COLO829 (cell line): ENCODE data around the gene CORO2A.
"Not testable (repeated sequence)": the region's sequence is repeated elsewhere in the genome, so short reads cannot be mapped to it uniquely, and the experiment has no call there.

Source experiments
- DNase-seq: peaks from one replicate; pipeline ENCODE4 v3.0.0; 2012; ENCODE audit warnings: low spot score

The CORO2A gene

DNA sequence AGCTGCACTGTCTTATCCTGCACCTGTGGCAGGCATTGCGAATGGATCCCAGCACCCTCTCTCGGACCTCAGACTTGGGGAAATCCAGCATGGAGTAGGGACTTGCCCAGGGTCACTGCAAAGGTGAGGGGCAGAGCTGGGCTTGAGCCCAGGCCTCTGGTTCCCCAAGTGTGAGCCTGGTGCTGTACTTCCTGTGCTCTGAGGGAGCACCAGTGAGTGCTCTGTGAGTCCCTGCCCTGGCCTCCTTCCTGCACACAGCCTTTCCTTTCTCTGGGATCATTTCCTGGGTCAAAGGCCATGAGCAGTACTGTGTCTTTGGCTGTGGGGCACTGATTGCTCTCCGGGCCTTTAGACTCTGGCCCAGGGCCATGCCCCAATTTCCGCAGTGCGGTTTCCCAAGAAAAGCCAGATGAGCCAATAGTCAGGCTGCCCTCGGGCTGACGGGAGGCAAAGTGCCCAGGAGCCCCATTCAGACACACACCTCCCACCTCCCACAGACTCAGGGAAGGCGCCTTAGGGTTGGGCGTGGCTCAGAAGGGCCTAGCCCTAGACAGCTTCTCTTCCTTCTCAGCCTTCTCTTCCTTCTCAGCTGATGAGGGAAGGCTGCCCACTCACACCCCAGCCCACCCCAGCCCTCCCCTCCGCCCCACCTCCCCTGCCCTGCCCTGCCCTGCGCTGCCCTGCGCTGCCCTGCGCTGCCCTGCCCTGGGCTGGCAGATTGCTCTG, 50.1 kb downstream of the CORO2A start:
- DNase-seq = no peak

DNA sequence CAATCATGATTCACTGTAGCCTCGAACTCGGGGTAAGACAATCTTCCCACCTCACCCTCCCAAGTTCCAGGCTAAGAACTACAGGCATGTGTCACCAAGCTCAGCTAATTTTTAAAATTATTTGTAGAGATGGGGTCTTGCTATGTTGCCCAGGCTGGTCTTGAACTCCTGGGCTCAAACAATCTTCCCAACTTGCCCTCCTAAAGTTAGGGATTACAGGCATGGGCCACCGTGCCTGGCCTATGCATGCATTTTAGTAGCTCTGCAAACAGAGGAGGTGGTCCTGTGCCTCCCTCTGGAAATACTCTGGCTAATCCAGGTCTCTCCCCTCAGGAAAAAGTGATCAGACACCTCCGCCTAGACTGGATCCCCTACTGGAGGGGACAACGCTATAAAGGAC, 51.9 kb downstream of the CORO2A start:
- no peak for DNase-seq

DNA sequence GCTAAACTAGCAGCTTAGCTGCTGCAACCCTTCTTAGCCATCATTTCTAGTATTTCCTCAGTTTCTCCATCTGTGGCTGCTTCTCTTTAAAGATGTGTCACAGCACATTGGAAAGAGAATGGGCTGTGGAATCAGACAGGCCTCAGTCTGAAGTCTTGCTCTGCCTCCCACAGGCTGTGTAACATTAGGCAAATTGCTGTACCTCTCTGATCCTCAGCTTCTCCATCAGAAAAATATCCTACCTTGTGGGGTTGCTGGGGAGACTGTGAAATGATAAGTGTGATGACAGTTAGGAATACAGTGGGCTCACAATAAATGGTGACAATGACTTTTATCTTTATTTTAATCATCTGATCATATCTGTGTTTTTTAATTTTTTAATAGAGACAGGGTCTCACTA, 55.9 kb downstream of the CORO2A start:
- DNase-seq = no peak

DNA sequence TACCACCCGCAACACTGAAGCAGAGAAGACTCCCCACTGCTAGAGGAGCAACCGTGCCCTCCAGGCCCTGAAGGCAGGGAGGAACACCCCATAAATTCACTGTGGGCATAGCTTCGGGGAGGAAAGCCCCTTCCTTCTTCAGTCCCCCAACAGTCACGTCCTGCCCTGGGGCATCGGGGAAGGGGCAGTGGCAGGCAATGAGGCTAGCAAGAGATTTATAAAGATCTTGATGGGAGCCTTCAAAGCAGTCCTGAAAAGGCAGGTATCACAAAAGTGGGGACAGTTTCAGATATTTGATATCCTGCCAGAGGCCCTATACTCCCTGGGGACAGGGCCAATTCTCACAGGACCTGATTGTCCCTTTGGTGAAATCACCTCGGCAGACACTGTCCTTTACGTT, 56.5 kb downstream of the CORO2A start:
- DNase-seq = no peak

DNA sequence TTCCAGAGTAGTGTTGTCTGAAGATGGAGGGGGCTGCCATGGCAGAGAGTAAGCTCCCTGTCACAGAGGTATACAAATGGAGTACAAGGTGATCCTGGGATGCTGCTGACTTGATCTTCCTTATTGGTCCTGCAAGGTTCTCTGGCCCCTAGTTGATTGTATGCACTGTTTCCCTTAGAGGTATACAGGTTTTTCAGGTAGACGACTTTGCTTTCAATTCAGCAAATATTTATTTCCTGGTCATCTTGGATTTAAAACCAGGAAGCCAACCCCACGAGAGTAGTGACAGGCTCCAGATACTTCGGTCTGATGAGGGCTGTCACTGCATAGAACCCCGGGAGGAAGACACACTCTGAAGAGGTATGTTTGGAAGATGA, 56.9 kb downstream of the CORO2A start:
- no peak for DNase-seq

DNA sequence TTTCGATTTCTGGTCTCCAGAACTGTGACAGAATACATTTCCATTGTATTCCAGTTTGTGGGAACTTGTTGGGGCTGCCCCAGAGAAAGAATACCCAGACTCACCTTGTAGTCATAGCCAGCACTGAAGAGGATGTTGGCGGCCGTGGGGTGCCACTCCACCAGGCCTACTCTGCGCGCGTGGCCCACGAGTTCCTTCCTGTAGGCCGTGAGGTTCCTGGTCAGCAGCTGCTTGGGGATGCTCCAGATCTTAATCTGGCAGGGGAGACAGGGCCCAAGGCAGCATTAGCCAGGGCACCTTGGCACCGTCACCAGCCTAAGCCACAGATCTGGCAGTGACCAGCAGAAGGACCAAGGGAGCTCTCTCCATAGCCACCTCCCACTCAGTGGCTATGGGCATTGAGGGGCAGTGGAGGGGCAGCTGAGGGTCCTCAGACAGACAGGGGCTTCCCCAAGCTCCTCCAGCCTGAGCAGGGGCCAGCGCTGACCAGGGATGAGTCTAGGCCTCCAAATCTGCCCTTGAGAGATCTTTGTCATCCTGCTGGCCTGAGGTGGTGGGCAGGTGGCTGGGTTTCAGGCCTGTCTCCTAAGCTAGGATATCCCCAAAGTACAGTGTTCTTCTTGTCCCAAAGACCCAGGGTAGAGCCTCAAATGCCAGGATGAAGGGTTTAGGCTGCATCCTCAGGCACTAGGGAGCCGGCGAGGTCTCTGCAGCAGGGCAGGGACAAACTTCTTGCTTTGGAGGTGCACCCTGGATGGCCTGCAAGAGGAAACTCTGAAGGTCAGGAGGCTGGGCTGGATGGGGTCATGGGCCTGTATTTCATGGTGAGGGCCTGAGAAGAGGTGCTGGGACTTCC, 57.5 kb downstream of the CORO2A start:
- no peak for DNase-seq

DNA sequence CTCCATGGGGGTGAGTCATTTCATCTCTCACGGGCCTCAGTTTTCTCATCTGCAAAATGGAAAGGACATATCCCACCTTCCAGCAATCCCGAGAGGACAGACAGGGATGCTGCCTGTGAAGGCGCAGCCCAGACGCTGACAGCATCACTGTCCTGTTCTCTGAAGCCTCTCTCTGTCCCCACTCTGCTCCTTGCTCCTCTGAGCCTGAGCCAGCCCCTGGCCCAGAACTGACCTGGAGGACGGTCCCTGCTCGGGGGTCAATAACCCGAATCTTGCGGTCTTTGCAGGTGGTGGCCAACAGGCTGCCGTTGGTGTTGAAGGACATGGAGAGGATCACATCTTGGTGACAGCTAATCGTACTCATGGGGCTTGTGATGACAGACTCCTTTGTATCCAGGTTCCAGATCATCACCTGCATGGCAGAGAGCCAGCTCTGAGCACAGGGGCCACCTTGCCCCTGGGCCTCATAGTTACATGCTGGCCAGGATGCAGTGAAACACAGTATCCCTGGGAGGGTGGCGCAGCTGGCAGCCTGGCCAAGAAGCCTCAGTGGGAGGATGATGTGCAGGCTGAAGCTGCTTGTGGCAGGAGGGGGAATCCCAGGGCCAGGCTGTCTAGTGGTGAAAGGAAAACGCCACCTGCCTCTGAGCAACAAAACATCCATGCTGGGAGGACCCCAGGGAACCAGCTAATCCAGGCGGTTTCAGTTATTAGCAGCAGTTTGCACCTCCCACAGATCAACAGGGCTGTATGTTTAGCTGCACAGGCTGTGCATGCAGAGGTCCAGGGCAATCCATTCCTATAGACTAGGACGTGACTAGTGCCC, 59.4 kb downstream of the CORO2A start:
- no peak for DNase-seq

DNA sequence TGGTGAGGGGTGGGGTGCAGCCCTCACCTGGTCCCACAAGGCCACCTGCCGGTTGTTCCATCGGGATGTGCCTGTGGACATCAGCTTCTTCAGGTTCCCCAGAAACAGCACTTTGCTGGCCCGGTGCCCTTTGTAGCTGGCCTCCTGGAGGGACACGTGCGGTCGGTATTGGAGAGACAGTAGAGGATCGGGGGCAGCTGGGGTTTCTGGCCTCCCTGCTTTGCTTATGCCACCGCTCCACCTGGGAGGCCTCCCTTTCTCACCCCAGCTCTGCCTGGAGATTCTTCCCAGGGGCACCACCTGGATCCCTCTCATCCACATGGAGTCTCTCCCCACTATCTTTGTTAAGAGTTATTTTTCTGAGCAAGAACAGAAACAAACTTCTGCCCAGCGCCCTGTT, 60.3 kb downstream of the CORO2A start:
- DNase-seq = no peak

DNA sequence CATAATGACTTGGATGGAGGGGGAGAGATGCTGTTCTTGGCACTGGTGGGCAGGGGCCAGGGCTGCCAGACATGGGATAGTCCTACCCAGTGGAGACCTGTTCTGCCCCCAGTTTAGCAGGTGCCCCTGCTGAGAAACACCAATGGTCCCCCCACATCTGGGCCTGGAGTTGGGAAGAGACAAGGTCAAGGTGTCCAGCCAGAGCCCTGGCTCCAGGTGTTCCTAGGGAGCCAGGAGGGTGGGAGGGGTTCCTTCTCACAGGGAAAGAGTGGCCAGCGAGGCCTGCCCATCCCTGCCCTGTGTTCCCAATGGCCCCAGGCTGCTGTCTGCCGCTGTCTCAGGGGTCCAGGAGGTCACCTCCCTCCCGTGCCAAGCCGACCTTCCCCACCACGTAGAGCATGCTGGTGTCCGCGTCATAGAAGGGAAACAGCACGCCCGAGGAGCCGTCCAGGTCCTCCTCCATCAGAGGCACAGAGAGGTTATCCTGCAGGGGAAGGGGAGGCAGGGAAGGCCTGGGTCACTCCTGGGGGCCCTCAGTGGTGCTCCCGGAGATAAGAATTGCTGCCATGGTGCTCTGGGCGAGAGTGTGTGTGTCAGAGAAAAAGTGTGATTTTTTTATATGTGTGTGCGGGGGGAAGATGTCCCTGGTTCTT, 61.7 kb downstream of the CORO2A start:
- DNase-seq = no peak

DNA sequence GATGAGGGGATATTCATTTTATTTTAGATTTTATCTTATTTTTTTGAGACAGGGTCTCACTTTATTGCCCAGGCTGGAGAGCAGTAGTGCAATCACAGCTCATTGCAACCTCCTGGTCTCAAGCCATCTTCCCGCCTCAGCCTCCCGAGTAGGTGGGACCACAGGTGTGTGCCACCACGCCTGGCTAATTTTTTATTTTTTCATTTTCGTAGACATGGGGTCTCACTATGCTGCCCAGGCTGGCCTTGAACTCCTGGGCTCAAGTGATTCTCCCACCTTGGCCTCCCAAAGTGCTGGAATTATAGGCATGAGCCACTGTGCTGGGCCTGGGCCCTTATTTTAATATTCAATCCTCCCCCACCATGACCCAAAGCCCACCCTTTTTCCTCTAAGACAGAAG, 62.4 kb downstream of the CORO2A start:
- DNase-seq = not testable (repeated sequence)

DNA sequence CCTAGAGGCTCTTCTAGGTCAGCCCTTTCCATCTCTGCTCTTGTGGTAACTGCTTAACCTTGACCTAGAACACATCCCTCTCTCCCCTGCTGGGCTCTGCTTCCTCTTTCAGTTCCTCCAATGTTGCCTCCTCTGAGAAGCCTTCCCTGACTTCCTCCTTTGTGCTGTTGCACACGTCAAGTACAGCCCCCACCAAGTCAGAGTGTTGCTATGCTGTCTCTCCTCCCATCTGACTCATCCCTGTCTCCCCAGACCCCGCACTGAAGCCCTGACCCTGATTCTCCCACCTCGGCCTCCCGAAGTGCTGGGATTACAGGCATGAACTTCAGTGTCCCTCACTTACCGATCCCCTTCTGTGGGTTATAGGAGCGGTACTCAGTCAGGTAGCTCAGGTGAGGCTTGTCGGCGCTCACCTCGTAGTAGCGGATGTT, 63.0 kb downstream of the CORO2A start:
- DNase-seq = no peak

DNA sequence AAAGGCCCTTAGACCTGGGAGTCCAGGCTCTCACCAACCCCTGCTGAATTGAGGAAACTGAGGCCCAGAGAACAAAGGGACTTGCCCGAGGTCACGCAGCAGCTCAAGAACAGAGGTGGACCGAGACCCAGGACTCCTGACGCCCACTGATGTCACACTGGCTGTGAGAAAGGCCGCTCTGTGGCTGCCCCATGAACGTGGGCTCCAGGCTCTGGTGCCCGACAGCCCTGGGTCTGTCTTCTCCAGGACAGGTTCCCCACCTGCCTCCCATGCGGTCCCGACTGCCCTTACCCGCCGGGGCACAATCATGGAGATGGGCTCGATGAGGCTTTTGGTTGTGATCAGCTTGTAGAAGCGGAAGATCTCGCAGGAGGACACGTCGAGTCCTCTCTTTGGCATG, 64.1 kb downstream of the CORO2A start:
- DNase-seq = no peak

DNA sequence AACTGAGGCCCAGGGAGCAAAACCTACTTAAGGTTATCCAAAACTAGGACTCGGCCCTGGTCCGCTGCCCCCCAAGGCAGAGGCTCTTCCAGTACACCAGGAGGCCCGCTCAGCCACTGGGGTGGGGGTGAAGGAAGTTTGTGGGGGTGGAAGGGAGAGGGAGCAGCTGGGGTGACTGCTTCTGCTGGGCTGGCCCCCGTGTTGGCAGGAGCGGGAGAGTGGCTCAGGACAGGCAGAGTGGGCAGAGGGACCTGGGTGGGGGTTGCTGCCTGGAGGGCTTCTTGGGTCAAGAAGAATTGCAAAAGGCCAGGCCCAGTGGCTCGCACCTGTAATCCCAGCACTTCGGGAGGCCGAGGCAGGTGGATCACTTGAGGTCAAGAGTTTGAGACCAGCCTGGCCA, 65.2 kb downstream of the CORO2A start:
- DNase-seq = no peak

DNA sequence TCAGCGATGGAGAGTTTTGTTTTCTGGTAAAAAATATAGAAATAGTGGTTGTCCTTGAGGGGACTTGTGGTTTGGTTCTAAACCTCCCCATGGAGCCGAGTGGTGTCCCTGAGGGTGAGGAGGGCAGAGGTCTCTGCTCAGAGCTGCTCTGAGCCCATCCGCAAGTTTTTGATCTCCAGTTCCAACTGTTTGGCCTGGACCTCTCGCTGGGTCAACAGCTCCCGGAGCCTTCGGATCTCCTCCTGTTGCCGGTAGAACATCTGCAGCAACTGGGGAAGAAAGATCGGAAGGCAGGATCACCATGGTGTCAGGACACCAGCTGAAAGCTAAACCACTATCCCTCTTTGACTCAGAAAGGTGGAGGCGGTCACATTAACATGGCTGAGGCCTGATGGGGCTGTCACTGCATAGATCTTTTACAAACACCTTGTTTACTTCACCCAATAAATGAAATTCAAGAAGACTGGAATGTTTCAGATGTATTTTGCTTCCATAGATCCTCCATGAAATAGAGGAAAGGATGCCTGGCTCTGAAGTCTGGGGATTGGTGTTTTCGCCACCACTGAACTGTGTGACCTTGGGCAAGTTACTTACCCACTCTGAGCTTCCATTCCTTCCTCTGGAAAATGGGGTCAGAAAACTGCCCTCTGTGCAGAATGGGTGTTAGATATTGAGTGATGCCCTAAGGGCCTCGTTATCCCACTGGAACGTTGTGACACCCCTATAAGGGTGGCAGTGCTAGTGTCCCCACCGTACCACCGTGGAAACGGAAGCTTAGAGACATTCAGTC, 67.6 kb downstream of the CORO2A start:
- DNase-seq = no peak

DNA sequence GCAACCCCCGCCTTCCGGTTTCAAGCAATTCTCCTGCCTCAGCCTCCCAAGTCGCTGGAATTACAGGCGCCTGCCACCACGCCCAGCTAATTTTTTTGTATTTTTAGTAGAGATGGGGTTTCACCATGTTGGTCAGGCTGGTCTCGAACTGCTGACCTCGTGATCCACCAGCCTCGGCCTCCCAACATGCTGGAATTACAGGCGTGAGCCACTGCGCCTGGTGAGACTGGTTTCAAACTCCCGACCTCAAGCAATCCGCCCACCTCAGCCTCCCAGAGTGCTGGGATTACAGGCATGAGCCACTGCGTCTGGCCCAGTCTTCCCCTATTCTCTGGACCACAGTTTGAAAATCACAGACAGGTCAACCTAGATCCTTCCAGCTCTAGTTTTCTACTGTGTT, 68.3 kb downstream of the CORO2A start:
- DNase-seq = not testable (repeated sequence)

DNA sequence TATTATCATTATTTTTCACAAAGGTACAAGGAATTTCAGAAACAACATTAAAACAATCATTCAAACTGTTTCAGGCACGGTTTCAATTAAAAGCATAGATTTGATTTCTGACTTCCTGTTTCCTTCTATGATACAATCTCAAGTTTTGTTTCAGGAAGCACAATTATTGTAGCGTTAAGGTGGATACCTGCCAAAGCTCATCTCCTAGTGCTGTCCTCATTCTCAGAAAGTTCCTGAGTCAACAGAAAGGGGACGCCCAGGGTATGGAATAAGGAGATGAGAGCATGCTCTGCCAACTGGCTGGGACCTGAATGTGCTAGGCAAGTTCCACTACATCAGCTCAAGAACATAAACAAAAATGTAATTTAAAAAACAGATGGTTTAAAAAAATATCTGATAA, 71.4 kb downstream of the CORO2A start:
- DNase-seq = no peak

DNA sequence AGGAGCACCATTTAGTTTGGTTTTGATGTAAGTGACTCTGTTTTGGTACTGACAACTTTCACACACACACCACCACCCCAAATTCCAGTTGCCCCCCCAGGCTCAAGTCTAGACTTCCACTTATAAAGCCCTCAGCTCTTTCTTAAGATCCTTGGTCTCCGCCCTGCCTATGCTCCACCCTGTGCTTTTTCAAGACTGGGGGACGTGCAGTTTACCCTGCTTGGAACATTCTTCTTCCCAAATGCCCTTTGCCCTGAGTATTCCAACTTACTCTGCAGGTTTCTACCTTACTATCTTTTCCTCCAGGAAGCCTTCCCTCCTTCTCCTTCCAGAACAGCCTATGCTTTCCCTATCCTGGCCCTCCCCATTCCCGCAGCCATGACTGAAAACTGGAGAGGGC, 72.0 kb downstream of the CORO2A start:
- DNase-seq = no peak

DNA sequence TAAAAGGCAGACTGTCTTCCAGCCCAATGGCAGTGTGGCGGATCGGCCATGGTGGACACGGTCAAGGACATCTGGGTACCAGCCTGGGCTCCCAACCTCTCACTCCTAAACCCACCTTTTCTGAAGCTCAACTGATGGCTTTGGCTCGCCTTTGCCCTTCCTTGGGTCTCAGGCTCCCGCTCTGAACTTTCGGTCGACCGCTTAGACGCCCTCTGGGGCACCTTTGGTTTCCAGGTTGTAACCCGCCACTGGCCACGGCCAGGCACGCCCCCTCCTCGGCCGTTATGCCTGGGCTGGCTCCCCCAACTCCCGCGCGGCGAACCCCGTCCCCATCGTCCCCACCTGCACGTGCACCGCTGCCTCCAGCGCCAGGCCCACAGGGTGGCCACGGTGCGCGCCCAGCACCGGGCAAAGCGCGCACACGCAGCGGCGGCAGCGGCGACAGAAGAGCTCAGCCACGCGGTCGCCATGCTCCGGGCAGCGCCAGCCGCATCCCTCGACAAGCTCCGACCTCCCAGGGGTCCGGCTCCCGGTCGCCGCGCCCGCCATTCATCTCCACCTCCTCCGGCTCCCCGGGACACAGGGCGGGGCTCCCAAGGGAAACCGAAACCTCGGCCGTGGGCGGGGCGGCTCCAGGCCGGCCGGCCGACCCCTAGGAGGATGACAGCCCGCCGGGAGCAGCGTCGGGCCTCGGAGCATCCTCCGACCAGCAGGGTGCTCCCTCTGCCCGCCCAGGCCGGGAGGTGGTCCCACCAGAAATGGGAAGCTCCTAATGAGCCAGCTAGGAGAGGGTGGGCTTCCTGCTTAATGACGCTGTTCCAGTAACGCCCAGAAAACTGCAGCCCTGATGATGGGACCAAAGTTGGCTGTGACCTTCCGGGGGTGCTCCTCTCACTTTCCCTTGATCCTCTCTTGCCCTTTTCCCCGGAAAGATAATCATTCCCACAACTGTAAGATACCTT, 73.5 kb downstream of the CORO2A start, which contains the start of gene TRIM14:
Gene TRIM14 (minus strand): TSS at position 583 of the 962 bp plus-strand sequence. CDS start 34 bp downstream, at position 549.
- peak; percentile 58 for DNase-seq

DNA sequence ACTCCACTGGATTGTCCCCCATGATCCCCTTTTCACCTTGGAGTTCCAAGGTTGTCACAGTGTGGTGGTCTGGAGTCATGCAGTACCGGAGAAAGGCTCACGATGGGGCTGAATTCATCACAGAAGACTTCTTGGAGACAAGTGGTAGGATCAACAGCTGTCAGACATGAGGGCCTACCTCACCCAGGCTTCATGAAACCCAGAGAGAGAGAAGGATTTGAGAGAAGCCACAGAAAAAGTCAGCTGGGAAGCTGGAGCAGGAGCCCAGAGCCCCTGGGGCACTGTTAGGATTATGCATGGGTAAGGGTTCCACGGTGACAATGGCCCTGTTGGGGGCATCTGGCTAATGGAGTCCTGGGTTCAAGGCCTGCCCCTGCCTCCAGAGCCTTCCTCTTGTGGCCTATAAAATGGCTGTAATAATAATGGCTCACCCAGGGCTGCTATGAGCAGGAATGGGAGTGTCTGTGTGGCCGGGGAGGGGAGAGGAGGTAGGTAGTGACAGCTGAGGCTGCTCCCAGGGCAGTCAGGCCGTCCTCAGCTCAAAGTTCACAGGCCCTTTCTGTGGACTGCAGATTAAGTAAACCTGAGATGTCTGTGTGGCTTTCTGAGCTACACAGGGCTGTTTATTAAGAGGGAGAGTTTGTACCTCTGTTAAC, 74.3 kb downstream of the CORO2A start:
- DNase-seq = no peak
